HG03521 (cell line): ENCODE data around the gene TAF8.

ENCODE experiments used
- ATAC-seq: cut with Tn5 transposase; IDR thresholded peaks from one replicate; pipeline ENCODE4 v1.9.1; 2021; ENCODE audit warnings: mild to moderate bottlenecking, moderate library complexity; ENCODE audit not compliant: unreplicated experiment

Gene TAF8

DNA sequence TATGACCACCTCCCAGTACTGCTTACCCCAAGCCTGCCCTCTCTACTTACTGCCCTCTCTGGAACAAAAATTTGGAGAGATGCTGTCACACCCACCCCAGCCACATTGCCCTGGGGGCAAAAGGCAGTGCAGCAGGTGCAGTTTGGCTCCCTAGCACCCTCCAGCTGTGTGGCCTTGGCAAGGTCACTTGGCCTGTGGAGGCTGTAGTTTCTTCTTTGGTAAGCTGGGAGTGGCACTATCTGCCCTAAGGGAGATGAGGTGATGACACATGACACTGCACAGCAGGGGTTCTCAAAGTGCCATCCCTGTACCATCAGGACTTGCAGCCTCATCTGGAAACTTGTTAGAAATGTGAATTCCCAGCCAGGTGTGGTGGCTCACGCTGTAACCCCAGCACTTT, 44.8 kb downstream of the TAF8 start:
- ATAC-seq = no peak

DNA sequence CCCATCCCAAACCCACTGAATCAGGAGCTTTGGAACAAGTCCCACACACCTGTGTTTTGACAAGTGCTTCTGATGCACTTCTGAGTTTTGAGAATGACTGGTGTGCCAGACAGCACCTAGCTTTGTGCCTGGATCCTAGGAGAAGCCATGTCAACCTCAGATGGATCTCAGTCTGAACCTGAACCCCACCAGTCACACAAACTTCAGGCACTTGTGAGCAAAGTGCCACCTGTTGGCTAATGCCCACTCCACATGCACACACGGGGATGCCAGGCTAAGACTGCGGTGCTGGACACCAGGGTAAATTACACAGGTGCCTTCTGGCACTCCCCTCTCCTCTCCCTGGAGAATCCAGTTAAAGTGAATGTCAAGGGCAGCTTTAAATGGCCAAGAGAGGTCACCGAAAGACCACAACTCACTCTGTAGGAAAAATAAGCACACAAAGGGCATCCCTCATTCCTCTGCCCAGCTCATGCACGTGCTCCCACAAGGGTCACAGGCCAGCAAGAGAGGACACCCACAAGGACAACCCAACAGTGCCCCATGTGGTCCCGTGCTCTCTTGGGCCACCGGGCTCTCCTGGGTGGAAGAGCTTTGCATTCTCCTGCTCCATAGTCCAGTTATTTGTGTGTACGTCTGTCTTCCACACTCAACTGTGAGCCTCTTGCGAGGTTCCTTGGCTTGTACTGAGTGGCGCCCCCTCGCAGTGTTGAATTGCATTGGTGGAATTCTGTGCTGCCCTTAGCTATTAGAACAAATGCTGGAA, 45.6 kb downstream of the TAF8 start:
- ATAC-seq = no peak

DNA sequence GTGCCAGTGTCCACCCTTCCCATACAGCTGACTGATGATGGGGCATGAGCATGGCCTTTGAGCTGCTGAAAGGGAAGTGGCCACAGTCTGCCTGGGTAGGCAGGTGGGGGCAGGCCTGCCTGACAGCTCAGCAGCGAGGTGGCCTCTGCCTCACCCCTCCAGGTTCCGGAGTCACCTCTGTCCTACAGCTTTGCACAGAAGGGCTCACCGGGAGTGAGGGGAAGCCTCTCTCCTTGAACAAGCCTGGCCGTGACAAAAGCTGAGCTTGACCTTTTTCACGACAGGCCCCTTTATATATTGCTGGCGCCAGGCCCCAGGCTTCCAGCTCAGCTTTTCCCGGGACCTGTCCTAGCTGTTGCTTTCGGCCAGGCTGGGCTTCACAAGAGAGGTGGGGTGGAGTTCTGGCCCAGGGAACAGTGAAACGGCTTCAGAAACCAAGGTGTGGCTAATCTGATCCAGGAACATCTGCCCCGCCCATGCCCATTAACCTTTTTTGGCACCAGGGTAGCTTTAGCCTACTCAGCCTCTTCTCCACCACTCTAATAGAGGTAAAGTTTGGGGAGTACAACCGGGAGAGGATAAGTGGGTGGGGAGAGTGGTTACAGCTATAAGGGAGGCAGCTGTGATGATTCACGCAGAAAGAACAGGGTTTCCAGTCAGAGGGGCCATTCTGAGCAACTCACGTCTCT, 49.2 kb downstream of the TAF8 start:
- no peak for ATAC-seq

DNA sequence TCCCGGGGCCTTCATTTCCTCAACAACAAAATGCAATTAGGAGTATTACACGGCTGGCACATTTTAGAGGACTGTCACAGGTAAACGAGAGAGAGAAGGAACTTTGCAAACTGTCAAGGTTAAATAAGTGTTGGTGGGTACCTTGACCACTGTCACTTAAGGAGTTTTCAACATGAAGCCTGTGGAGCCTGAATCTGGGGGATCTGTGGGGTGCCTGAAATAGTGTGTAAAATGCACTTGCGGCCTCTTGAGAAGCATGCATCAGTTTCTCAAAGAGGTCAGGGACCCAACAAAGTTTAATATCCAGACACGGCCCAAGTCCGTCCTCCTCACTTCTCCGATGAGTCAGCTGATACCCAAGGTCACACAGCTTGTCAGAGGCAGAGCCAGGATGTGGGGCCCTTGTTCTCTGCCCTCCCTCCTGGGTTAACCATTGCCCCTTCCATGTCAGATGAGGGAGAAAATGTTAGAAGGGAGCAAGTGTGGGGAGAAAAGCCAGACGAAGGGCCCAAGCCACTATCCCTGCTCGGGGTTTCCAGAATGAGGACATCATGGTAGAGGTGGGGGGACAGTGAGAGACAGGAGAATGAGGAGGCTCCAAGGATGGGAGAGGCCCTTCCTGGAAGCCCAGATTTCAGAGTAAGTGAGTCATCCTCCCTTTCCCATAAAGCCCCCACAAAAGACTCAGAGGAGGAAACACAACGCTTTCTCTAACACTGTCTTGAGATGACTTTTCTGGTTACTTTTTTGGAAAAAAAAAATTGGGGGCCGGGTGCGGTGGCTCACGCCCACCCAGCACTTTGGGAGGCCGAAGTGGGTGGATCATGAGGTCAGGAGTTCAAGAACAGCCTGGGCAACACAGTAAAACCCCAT, 49.9 kb downstream of the TAF8 start:
- no peak for ATAC-seq

DNA sequence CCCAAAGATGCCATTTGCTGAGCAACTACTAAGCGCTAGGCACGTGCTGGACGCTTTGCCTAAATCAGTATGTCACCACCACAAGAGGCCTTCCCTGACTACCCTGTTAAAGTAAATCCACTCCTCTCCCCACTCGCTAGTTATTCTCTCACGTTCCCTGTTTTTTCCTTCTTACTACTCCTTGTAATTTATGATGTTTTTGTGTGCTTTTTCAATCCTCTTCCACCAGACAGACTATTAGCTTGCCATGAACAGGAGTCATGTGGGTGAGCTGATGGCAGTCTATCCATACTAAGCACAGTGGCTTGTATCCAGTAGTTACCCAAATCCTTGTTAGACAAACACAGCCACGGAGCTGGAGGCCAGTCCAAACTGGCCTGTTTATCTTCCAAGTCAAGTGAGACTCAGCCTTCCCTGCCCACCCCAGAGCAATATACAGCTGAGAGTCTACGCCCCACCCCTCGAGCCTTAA, 50.9 kb downstream of the TAF8 start:
- no peak for ATAC-seq

DNA sequence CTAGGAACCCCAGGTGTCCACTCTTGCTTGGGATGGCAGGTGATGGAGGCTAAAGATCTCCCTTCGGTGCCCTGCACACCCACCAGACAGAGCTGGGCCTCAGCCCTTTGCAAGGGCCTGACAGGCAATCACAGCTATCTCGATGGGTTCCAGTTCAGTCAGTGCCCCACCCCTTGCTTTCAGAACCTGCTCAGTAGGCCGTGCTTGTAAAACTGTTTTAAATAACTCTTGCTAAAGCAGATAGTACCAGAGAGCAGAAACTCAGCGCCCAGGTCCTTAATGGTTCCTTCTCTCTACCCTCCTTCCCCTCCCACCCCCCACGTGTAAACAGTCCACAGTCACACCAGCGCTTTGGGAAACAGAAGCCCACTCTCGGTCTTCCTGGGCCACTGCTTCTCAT, 52.9 kb downstream of the TAF8 start:
- no peak for ATAC-seq

DNA sequence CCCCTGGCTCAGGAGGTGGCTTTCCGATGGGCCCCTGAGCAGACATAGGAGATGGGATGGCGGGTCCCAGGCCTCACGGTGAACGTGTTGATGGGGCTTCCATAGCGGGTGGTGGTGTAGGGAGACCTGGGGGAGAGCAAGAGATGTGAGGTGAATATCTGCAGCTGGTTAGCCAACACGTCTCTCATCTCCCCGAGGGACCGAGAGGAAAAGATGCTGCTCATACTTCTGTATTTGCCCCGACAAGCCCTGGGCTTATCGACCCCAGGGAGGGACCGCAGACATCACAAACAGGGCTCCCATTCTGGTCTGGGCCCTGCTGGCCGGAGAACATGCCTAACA, 53.4 kb downstream of the TAF8 start:
- no peak for ATAC-seq

DNA sequence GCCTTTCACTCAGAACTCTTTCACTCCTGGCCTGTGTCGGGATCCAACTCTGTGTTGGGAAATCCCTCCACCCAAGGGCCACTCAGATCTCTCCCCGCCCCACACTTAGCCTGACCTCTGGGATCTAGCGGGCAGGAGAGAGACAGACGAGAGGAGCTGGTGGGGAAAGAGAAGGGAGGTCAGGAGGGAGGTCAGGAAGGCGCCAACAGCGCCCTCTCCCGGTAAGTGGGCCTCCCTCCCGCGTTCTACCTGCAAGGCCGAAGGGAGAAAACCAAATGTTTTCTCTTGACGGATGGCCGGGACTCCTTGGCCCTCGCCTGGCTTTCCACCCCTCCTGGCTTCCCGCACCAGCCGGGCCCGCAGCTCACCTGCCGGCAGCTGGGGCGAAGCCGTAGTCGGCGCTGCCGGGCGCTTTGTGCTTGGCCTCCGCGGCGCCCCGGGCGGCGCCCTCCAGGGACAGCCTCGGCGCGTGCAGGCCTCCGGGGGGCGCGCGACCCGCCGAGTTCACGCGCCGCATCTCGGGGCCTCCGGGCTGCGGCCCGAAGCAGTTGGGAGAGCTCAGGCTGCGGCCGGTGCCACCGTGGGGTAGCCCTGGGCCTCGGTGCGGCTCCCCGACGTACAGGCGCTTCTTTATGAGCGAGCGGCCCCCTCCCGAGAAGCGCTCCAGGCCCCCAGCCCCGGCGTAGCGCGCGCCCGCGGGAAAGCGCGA, 53.9 kb downstream of the TAF8 start:
- peak; percentile 58 for ATAC-seq

DNA sequence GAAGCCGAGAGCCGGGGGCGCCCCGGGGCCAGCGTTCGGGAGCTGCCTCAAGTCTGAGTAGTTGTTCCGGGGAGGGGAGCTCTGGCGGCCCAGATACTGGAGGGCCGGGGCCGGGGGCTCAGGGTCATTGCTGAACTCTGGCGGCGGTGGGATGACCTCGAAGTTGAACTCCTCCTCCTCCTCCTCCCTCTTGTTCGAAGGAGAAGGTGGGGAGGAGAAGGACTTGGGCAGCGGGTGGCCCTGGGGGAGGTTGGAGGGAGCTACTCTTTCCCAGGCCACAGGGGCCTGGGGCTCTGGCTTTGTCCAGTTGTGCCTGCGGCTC, 54.4 kb downstream of the TAF8 start:
- no peak for ATAC-seq

DNA sequence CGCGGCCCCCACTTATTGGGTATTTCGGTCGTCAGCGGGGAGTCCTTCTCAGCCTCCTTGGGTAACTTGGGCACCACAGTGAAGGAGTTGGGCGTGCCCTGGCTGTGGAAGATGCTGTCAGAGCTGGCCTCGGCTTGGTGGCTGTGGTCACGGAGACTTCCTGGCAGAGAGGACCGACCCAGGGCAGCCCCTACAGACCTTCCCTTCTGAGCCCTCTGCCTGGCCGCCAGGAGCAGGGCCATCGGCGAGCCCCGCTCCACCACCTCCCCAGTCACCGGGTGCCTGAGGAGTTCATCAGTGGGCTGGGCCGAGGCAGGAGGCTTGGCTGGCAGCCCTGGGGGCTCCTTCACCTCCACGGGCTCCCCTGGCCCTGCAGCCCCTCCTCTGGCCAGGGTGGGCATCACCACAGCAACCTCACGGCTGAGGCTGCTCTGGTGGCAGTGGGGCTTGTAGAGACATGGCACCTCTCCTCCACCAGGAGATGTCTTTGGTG, 54.9 kb downstream of the TAF8 start:
- ATAC-seq = no peak

DNA sequence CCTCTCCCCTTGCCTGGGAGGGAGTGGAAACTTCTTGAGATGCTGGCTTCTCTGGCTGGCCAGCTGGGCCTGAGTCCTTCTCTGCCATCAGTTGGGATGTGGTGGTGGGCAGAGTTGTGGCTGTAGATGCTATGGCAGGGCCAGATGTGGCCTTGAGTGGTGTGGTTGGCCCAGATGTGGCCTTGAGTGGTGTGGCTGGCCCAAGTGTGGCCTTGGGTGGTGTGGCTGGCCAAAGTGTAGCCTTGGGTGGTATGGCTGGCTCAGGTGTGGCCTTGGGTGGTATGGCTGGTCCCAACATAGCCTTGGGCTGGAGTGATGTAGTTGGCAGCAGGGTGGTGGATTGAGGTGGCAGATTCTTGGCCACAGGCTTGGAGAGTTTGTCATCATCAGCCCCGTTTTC, 55.4 kb downstream of the TAF8 start:
- no peak for ATAC-seq

DNA sequence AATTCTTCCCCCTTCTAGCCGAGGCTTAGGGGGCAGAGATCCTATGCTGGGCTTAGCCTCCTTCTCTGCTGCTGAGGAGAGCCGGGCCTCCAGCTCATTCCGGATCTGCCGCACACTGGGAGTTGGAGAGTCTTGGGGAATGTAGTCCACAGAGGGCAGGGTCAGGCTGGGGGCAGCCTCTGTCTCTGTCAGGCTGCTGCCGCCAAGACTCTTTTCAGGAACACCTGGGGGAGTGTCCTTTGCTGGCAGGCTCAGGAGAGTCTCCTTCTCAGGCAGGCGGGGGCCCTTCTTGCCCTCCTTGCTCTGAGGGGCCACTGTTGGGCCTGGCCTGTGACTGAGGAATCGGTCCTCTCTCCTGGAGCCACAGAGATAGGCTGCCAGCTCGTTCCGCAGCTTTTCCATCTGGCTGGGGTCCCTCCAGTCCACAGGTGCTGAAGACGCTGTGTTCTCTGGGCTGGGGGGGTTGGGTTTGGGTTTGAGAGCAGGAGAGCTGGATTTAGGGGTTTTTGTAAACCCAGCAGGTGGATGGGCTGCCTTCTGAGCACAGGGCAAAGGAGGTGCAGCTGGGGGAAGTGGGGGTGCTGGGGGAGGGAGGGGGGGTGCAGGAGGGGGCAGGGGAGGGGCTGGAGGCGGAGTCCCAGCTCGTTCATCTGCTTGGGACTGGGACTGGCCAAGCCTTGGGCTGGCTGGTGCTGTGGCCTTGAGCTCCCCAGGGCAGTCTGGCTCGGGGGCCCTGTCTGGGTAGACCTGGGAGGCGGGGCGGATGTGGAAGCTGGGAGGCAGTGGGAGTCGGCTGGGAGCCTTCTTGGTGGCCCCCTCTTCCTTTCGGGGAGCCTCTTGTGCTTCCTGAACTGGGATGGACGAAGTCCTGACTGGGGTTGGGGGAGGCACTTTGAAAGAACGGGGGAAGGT, 56.0 kb downstream of the TAF8 start:
- no peak for ATAC-seq

DNA sequence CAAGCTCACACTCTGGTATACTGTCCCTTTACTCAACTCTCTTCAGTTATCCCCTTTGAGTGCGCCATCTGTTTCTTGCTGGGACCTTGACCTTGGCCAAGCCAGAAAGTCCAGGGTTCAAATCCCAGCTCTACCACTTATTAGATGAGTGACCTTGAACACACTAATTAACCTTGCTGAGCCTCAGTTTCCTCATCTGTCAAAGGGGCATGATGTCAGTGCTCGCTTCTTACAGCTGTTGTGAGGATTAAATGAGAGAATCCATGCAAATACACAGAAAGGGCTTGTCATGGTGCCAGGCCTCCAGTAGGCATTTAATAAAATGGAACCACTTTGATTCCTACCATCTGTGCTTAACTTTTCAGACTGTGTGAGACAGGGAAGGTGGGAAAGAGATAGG, 57.7 kb downstream of the TAF8 start:
- ATAC-seq = no peak

DNA sequence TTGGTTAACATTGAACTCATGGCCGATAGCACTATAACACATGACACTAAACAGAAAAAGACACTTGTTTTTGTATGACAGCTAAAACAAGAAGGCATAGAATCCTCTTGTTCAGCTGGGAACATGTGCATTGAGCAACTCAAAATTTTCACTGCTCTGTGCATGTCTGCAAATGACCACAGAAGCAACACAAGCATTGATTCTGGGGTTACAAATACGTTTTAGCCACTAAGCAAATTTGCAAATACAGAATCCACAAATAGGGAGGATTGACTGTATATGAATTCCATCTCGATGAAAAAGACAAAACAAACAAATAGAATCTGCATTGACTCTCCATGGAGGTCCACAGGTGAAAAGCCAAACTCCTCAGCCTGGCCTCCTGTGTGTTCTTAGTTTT, 60.4 kb downstream of the TAF8 start:
- no peak for ATAC-seq

DNA sequence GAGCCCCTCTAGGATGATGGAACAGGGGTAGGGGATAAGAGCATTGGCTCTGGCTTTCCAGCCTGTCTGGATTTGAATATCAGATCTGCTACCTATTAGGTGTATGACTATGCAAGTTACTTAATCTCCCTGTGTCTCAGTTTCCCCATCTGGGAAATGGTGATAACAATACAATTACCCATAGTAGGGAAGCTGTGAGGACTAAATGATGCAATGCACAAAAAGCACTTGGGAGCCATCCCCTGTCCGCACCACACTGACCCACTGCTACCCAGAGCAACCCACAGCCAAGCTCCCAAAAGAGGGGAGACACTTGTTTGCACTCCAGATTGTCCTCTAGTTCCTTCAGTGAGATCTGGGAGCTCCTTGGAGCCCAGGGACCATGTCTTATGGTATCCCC, 62.0 kb downstream of the TAF8 start:
- ATAC-seq = no peak

DNA sequence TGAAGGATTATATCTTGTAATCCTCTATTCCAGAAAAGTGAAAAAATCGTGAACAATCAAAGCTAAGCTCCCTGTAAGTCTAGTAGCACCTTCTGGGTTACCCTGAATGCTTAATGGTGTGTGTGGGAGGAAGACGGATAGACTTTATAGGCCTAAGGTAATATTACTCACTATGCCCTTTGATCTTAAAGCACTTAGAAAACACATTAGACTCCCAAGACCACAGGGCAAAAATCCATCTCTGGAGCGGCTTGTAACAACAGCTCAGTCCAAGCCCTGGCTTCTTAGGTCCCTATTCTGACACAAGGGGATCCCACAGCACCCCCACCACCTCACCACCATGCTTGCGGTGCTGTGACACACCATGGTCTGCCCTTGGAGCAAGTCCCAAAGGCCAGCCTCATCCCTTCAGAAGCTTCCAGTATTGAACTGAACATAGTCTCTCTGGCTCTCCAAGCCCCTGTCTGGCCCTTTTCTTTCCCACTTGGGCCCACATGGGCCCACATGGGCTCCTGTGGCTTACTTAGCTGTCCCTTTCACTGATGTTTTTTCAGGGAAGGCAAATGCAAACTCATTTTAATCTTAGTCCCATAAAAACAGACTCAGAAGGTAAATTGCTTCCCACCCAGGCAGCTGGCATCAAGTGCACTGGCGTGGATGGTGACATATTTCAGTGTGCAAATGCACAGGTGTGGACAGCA, 63.8 kb downstream of the TAF8 start:
- ATAC-seq = no peak

DNA sequence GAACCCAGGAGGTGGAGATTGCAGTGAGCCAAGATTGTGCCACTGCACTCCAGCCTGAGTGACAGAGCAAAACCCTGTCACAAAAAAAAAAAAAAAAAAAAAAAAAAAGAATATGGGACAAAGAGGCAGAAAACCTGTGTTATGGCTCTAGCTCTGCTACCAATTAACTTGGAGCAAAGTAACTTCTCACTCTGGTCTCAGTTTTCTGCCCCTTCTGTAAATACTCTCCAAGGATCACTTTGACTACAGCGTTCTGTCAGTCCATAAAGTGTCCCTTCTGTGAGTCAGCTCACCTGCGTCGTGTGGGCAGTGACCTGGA, 67.5 kb downstream of the TAF8 start:
- no peak for ATAC-seq

DNA sequence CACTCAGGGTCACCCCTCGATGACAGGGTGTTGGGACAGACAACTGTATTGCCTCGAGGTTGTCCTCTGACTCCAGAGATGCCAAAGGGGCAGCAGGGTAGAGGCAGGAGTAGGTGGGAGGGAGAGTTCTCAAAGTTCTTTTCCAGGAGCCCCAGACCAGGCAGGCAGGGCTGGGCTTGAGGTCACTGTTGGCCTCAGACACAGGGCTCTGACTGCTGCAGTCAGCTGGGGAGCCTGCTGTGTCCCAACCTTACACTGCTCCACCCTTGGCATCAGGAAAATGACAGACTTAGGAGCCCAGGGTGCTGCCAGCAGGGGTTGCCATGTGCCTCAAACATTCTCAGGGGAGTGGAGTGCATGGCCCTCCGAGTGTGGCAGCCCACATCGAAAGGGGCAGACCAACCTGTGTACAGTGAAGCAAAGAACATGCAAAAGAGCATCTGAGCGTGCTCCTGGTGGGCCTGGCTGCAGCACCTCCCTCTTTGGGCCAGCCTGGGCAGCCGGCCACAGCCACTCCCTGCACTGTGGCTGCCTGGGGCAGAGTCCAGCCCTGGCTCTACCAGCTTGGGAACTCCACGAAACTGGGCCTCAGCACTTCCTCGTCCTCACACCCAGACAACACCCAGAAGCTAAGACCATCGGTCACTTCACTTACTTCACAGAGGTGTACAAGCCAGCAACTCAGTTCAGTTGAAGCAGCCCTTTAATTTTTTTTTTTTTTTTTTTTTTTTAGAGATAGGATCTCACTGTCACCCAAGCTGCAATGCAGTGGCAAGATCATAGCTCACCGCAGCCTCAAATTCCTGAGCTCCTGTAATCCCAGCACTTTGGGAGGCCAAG, 68.1 kb downstream of the TAF8 start:
- no peak for ATAC-seq
